K562 (cell line): ENCODE data around the gene SERPINA10. TPM values are rescaled to one million over a fixed set of nuclear protein-coding genes. Genes with fewer than 3 reads are reported as not detected.

ENCODE experiments used
- ATAC-seq: fragments of 200-7000 bp; cut with Tn5 transposase; 3 replicates; pipeline ENCODE4 v1.9.1; 2020; ENCODE audit warnings: moderate library complexity
- BruUV-seq: library from RNA; stranded (reverse); fragments of 400-500 nt; replicated peaks from 2 replicates; lab custom pipeline; 2021; lab: Mats Ljungman, UMichigan
- CTCF ChIA-PET: fragments of 300-600 bp; formaldehyde crosslinking; extraction: SDS; loops from one replicate; lab custom pipeline; 2021; ENCODE audit warnings: low intra/inter-chr PET ratio; lab: Yijun Ruan, JAX
- POLR2A ChIA-PET: fragments of 300-600, 350-650 bp; sonication (Branson Sonifier 250); formaldehyde crosslinking; extraction: SDS; loops from one replicate; lab custom pipeline; 2021; ENCODE audit warnings: antibody characterized with exemption, inconsistent platforms; lab: Yijun Ruan, JAX
- DNase-seq, 4 experiments: peaks; one replicate each; pipeline versions ENCODE4 v3.0.0 to v3.0.0-alpha.2; 2011 to 2018; ENCODE audit warnings: low spot score in 3 of 4, mixed read lengths in 3 of 4; ENCODE audit errors: extremely low read depth in 1 of 4
- FAIRE-seq: peaks from 2 replicates; lab custom pipeline; 2011; peaks lifted over from hg19 to GRCh38; lab: Jason Lieb, UNC
- H2AFZ ChIP-seq: 2 replicates; pipeline ENCODE4 v1.6.0; 2011; ENCODE audit warnings: low read depth, low read length, control low read depth, inconsistent platforms
- H3K27ac ChIP-seq: fragments of 200-600 bp; 3 replicates; pipeline ENCODE4 v1.8.0; 2011; ENCODE audit warnings: low read depth, mild to moderate bottlenecking, control low read depth, inconsistent platforms, low read length, moderate library complexity, mixed read lengths; ENCODE audit errors: extremely low read depth
- H3K27me3 ChIP-seq, 2 experiments: fragments of 300-600 bp in 1 of 2; 2 replicates in 1 of 2; 3 replicates in 1 of 2; pipeline versions ENCODE4 v1.6.0 to v1.8.0; 2011; ENCODE audit warnings: inconsistent platforms in 2 of 2, low read length in 2 of 2, mild to moderate bottlenecking in 1 of 2, mixed read lengths in 1 of 2, moderate library complexity in 1 of 2; ENCODE audit not compliant: control insufficient read depth in 2 of 2, insufficient read depth in 2 of 2
- H3K36me3 ChIP-seq: fragments of 300-600 bp; 3 replicates; pipeline ENCODE4 v1.8.0; 2011; ENCODE audit warnings: mild to moderate bottlenecking, low read length, inconsistent platforms; ENCODE audit not compliant: control insufficient read depth, insufficient read depth
- H3K4me1 ChIP-seq, 2 experiments: fragments of 200-600 bp in 1 of 2; replicated peaks in 1 of 2; 2 replicates in 1 of 2; 3 replicates in 1 of 2; pipeline versions ENCODE4 v1.5.1 to v1.8.0; 2011; ENCODE audit warnings: inconsistent platforms in 2 of 2, low read length in 2 of 2, mild to moderate bottlenecking in 1 of 2, mixed read lengths in 1 of 2, moderate library complexity in 1 of 2; ENCODE audit not compliant: control insufficient read depth in 2 of 2, insufficient read depth in 2 of 2
- H3K4me2 ChIP-seq: 2 replicates; pipeline ENCODE4 v1.6.1; 2011; ENCODE audit warnings: low read length, control low read depth, inconsistent platforms, mixed read lengths; ENCODE audit not compliant: insufficient read depth
- H3K4me3 ChIP-seq: fragments of 200-600 bp; sonication (generic), shearing (Covaris generic); 2 replicates; pipeline ENCODE4 v1.5.1; 2016; ENCODE audit warnings: control low read depth, inconsistent platforms
- H3K79me2 ChIP-seq: fragments of 200-600 bp; 3 replicates; pipeline ENCODE4 v1.8.0; 2011; ENCODE audit warnings: low read length, inconsistent platforms; ENCODE audit not compliant: control insufficient read depth, insufficient read depth
- H3K9ac ChIP-seq, 2 experiments: 2 replicates each; pipeline versions ENCODE4 v1.6.0 to v1.6.1; 2011; ENCODE audit warnings: low read depth in 2 of 2, low read length in 2 of 2, control low read depth in 1 of 2, inconsistent platforms in 1 of 2, mild to moderate bottlenecking in 1 of 2, mixed read lengths in 1 of 2; ENCODE audit not compliant: insufficient read depth in 1 of 2
- H3K9me1 ChIP-seq: one replicate; pipeline ENCODE4 v1.6.0; 2011; ENCODE audit warnings: inconsistent platforms, mild to moderate bottlenecking, low read length, moderate library complexity; ENCODE audit not compliant: control insufficient read depth, insufficient read depth
- H3K9me3 ChIP-seq: replicated peaks from 2 replicates; pipeline ENCODE4 v1.5.1; 2011; ENCODE audit warnings: low read depth, low read length, inconsistent platforms; ENCODE audit not compliant: control insufficient read depth, insufficient read depth
- H4K20me1 ChIP-seq: replicated peaks from 2 replicates; pipeline ENCODE4 v1.6.1; 2011; ENCODE audit warnings: low read length, inconsistent platforms, mixed read lengths; ENCODE audit not compliant: control insufficient read depth, insufficient read depth
- NFIC ChIP-seq: fragments of 450-650 bp; IDR thresholded peaks from 2 replicates; pipeline ENCODE4 v1.6.1; 2017; ENCODE audit warnings: mild to moderate bottlenecking, inconsistent platforms
- PHB ChIP-seq: fragments of 250-450 bp; sonication (Bioruptor Pico); IDR thresholded peaks from 2 replicates; pipeline ENCODE4 v1.5.0; 2021
- RAD21 ChIP-seq, 2 experiments: fragments of 250-450 bp in 1 of 2; fragments of 450-650 bp in 1 of 2; sonication (Bioruptor Pico) in 1 of 2; formaldehyde crosslinking in 1 of 2; IDR thresholded peaks in 1 of 2; conservative IDR thresholded peaks in 1 of 2; 2 replicates each; pipeline versions ENCODE4 v1.4.0 to v1.8.0; 2020 to 2022; ENCODE audit warnings: mild to moderate bottlenecking in 2 of 2, moderate library complexity in 1 of 2
- RBBP5 ChIP-seq: fragments of 200-600 bp; sonication (generic); IDR thresholded peaks from 2 replicates; pipeline ENCODE4 v1.6.1; 2012; ENCODE audit warnings: borderline replicate concordance, mild to moderate bottlenecking, low read length, control low read depth, inconsistent platforms; ENCODE audit not compliant: insufficient read depth, poor library complexity, severe bottlenecking
- WHSC1 ChIP-seq: IDR thresholded peaks from one replicate; pipeline ENCODE4 v1.6.1; 2012; ENCODE audit warnings: low read length, control low read depth, inconsistent platforms
- ZFP91 ChIP-seq: sonication (generic); formaldehyde crosslinking; IDR thresholded peaks from 2 replicates; pipeline ENCODE4 v1.8.0; 2022; ENCODE audit warnings: mild to moderate bottlenecking, missing genetic modification reagents
- WGBS: fragments of 100-300 bp; shearing (Covaris generic); methylation state at CpG from one replicate; pipeline ENCODE4 v1.1.6; 2016; ENCODE audit warnings: low coverage, mixed read lengths; ENCODE audit not compliant: insufficient coverage; ENCODE audit errors: missing lambda C conversion rate; 5-methylcytosine and 5-hydroxymethylcytosine counted together
- in situ Hi-C: fragments of 300-500 bp; cut with MboI; formaldehyde crosslinking; loops from 4 replicates; pipeline ENCODE4 v1.15.0; 2018; ENCODE audit warnings: inconsistent platforms, mixed read lengths
- intact Hi-C: fragments of 100-400 bp; cut with micrococcal nuclease; formaldehyde crosslinking; loops from 2 replicates; pipeline ENCODE4 v1.14.2; 2022
- polyA plus RNA-seq, 8 experiments: library from polyadenylated mRNA; depleted of rRNA in 4 of 8; stranded (reverse) in 5 of 8; unstranded in 3 of 8; fragments of >200 nt; fragmentation: Nextera tagmentation in 2 of 8; fragmentation: Illumina TruSeq in 1 of 8; extraction: Ambion mirVana in 2 of 8; extraction: Trizol in 1 of 8; gene quantifications; 2 replicates each; pipeline versions ENCODE4 v1.2.1 to v1.2.3, GENCODE V29; 2011 to 2014; ENCODE audit warnings: inconsistent platforms in 1 of 8, missing spikeins in 1 of 8
- total RNA-seq, 7 experiments: library from RNA; depleted of rRNA in 6 of 7; stranded (reverse); fragments of >200 nt in 6 of 7; fragmentation: Illumina TruSeq in 2 of 7; extraction: Trizol in 2 of 7; gene quantifications; 2 replicates each; pipeline versions ENCODE4 v1.2.1 to v1.2.3, GENCODE V29; 2011 to 2021; ENCODE audit warnings: low replicate concordance in 1 of 7

Gene SERPINA10
- total and polyA plus RNA-seq, 9 of the 15 experiments (the other 6 are each of a cell fraction or from before 2014, with no cell fraction given), result not detected

GRCh38 chr14:94306047-94306978 is 13.2 kb upstream of the SERPINA10 start (continued):
- TF ChIP-seq RBBP5 (no peak), WHSC1 (no peak), NFIC (no peak), ZFP91 (CRISPR knock-in tag) (no peak), PHB (no peak)
- TF ChIP-seq, all 486 proteins: peak for 0

DNA sequence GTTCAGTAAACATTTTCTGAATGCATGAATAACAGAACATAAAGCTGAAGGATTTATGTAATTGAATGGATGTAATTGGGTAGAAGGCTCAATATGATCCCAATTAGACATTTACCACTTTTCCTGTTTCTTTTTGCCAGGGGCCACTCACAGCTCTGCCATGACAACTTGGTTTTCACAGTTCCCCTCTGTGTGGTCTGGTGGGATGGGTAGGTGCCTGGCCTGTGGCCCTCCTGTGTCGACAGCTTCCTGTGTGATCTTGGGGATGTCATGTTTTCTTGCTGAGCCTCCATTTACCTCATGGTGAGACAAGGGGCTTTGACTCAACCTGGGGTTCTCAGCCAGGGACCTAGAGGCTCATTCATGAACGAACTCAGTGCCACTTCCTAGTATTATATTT is 12.6 kb upstream of the SERPINA10 start:
- Histone ChIP-seq H3K27me3 (no peaks in the 10 kb centered on the region; a peak in 1 of 5 replicates), H3K9me3 (no peaks in the 10 kb centered on the region), H3K4me3 (no peak overlapping the region), H3K36me3 (no peaks in the 10 kb centered on the region), H4K20me1 (no peaks in the 10 kb centered on the region), H3K9ac (no peak overlapping the region), H2AFZ (no peak overlapping the region), H3K4me1 (no peaks in the 10 kb centered on the region), H3K9me1 (no peaks in the 10 kb centered on the region), H3K79me2 (no peaks in the 10 kb centered on the region), H3K27ac (no peak overlapping the region), H3K4me2 (no peak overlapping the region)
- TF ChIP-seq RAD21 (CRISPR knock-in tag; conservative IDR thresholded peaks at IDR 0.05 in 1 of 2, IDR thresholded peaks at IDR 0.05 in 1 of 2), result no peak
- ChIA-PET POLR2A (no interaction called here), CTCF (no interaction called here)
- WGBS, result 0% methylated on average over 2 of the region's 2 CpGs
- intact Hi-C loops, result no loop called here
- DNase-seq, result no peak
- no TSS peak for BruUV-seq
- FAIRE-seq, result no peak
- no peak for ATAC-seq
- in situ Hi-C loops, result no loop called here
